ENCODE data around the gene CACNA2D1.

The CACNA2D1 gene

GRCh38 chr7:82468435-82468834 lies 24.9 kb upstream of the CACNA2D1 start:
- DNase-seq (ENCODE audit: low spot score): no peak
- TF ChIP-seq, protein P1, sequence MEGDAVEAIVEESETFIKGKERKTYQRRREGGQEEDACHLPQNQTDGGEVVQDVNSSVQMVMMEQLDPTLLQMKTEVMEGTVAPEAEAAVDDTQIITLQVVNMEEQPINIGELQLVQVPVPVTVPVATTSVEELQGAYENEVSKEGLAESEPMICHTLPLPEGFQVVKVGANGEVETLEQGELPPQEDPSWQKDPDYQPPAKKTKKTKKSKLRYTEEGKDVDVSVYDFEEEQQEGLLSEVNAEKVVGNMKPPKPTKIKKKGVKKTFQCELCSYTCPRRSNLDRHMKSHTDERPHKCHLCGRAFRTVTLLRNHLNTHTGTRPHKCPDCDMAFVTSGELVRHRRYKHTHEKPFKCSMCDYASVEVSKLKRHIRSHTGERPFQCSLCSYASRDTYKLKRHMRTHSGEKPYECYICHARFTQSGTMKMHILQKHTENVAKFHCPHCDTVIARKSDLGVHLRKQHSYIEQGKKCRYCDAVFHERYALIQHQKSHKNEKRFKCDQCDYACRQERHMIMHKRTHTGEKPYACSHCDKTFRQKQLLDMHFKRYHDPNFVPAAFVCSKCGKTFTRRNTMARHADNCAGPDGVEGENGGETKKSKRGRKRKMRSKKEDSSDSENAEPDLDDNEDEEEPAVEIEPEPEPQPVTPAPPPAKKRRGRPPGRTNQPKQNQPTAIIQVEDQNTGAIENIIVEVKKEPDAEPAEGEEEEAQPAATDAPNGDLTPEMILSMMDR (IDR thresholded peaks at IDR 0.05): no peak
- Histone ChIP-seq H3K27ac (no peak overlapping the region), H3K4me3 (no peak overlapping the region)

DNA sequence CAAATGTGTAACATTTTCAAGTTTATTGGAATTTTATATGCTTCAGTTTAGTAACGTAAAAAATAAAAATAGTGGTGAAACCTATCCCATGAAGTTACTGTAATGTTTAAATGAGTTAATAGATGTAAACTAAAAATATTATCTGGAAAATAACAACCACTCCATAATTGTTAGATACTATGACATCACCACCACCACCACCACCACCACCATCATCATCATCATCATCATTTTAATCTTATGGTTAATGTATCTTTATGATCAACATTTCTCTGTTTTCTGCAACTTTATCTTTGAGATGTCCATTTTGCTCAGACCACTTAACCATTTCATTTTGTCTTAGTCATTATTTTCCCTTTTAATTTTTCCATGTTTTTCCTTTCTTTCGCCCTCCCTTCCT lies 23.4 kb upstream of the CACNA2D1 start:
- H3K4me3 ChIP-seq: no peak overlapping the region
- TF ChIP-seq, protein P1 (IDR thresholded peaks at IDR 0.05): no peak
- H3K27ac ChIP-seq: no peak overlapping the region
- no peak for DNase-seq (ENCODE audit: low spot score)

DNA sequence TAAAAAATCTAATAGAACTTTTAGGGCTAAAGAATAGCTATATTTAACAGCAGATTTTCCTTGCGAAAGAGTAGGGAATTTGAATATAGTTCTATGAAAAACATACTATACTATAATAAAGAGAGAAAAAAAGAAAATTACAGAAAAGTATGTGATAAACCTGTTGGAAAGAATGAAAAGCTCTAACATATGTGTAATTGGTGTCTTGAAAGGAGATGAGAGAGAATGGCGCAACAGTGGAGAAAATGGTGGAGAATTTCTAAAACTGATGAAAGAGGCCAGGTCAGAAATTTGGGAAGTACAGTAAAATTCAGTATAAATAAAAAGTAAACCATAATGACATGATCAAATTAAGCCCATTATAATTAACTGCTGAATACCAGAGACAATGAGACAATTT lies 20.8 kb upstream of the CACNA2D1 start:
- DNase-seq (ENCODE audit: low spot score): no peak
- Histone ChIP-seq H3K4me3 (no peak overlapping the region), H3K27ac (no peak overlapping the region)
- TF ChIP-seq, protein P1 (IDR thresholded peaks at IDR 0.05): no peak

DNA sequence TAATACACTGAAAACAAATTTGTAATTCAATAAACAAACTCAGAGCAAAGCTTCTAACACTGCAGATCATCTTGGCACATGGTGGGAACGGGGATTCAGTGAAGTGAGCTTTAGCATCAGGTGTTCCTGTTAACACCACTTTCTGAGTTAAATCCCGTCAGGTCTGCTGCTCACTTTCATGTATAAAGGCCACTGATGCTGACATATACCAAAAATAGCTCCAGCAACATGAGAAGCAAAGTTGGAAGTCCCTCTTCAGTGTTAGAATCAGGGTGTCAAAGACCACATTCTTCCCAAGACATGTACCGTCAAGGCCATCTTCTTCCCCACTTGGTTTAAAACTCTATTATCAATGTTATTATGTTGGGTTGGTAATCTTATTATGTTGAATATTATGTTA lies 11.7 kb upstream of the CACNA2D1 start:
- Histone ChIP-seq H3K27ac (no peak overlapping the region), H3K4me3 (no peak overlapping the region)
- TF ChIP-seq, protein P1 (IDR thresholded peaks at IDR 0.05): no peak
- no peak for DNase-seq (ENCODE audit: low spot score)

- TF ChIP-seq, protein P1 (IDR thresholded peaks at IDR 0.05): no peak
- Histone ChIP-seq H3K4me3 (no peak overlapping the region), H3K27ac (no peak overlapping the region)
- no peak for DNase-seq (ENCODE audit: low spot score)
Measured at GRCh38 chr7:82450759-82451158, 7.2 kb upstream of the CACNA2D1 start.

DNA sequence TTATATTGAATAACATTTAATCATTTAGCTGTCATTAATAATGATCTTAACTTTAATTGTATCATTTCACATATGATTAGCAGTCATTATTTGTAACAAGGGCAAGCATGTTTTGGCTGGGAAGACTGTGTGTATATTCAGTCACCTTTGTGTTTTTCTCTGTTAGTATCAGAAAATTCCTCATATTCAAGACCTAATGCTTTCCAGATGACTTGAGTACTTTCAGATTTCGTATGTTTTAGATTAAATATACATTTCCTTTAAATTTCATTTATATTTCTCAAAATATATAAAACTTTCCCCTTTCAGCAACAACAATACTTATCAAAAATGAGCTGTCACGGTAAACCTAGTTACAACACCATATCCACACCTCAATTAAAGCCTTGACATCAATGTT lies 6.3 kb upstream of the CACNA2D1 start:
- TF ChIP-seq, protein P1 (IDR thresholded peaks at IDR 0.05): no peak
- DNase-seq (ENCODE audit: low spot score): no peak
- H3K4me3 ChIP-seq: no peak overlapping the region
- no peak overlapping the region for H3K27ac ChIP-seq

DNA sequence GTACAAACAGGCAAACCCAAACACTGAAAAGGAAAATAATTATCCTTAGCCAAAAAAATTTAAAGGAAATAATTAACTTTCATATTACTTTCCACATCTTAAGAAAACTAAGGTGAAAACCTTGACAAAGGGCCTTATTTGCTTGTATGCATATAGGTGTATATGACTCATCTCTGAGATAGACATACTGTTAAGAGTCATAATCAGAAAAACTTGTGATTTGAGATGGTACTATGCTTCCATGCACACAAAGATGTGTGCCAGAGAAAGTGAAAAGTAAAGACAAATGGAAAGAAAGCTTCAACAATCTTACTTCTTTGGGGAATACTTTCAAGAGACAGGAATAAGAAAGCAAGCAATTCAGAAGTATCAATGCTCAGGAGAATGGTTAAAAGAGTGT lies 3.3 kb upstream of the CACNA2D1 start:
- Histone ChIP-seq H3K4me3 (no peak overlapping the region), H3K27ac (no peak overlapping the region)
- no peak for DNase-seq (ENCODE audit: low spot score)
- TF ChIP-seq, protein P1 (IDR thresholded peaks at IDR 0.05): no peak

Measured in coronary artery (tissue), 2 donors.